ENCODE results near the gene NMT1. TPM values are rescaled to one million over a fixed set of nuclear protein-coding genes. Genes with fewer than 3 reads are reported as not detected.

NMT1 gene
- total and polyA plus RNA-seq, 2 of the 13 experiments (the other 11 are each of a cell fraction or from before 2014, with no cell fraction given) = 75.7 to 142 TPM

- TF ChIP-seq EZH2 (conservative IDR thresholded peaks at IDR 0.05; ENCODE audit: low read depth, low read length) (no peak), FOXA3 (CRISPR knock-in tag; IDR thresholded peaks at IDR 0.05) (no peak), MBNL3 (CRISPR knock-in tag; conservative IDR thresholded peaks at IDR 0.05) (no peak), SP4 (CRISPR knock-in tag; IDR thresholded peaks at IDR 0.05) (0 out of 2 replicates have a peak, but pooled peaks have one; percentile 41), ASH2L (IDR thresholded peaks at IDR 0.05; ENCODE audit: insufficient read length, low read depth, low read length) (no peak), GPN1 (CRISPR knock-in tag; IDR thresholded peaks at IDR 0.05; ENCODE audit: borderline replicate concordance) (no peak), AGO1 (IDR thresholded peaks at IDR 0.05; ENCODE audit: low read depth, low read length, poor library complexity, severe bottlenecking) (peak; percentile 62), ZNF12 (CRISPR knock-in tag; IDR thresholded peaks at IDR 0.05) (no peak), ZBTB40 (IDR thresholded peaks at IDR 0.05) (no peak), ZBTB40 (CRISPR knock-in tag; IDR thresholded peaks at IDR 0.05) (no peak)
- TF ChIP-seq, protein P1, sequence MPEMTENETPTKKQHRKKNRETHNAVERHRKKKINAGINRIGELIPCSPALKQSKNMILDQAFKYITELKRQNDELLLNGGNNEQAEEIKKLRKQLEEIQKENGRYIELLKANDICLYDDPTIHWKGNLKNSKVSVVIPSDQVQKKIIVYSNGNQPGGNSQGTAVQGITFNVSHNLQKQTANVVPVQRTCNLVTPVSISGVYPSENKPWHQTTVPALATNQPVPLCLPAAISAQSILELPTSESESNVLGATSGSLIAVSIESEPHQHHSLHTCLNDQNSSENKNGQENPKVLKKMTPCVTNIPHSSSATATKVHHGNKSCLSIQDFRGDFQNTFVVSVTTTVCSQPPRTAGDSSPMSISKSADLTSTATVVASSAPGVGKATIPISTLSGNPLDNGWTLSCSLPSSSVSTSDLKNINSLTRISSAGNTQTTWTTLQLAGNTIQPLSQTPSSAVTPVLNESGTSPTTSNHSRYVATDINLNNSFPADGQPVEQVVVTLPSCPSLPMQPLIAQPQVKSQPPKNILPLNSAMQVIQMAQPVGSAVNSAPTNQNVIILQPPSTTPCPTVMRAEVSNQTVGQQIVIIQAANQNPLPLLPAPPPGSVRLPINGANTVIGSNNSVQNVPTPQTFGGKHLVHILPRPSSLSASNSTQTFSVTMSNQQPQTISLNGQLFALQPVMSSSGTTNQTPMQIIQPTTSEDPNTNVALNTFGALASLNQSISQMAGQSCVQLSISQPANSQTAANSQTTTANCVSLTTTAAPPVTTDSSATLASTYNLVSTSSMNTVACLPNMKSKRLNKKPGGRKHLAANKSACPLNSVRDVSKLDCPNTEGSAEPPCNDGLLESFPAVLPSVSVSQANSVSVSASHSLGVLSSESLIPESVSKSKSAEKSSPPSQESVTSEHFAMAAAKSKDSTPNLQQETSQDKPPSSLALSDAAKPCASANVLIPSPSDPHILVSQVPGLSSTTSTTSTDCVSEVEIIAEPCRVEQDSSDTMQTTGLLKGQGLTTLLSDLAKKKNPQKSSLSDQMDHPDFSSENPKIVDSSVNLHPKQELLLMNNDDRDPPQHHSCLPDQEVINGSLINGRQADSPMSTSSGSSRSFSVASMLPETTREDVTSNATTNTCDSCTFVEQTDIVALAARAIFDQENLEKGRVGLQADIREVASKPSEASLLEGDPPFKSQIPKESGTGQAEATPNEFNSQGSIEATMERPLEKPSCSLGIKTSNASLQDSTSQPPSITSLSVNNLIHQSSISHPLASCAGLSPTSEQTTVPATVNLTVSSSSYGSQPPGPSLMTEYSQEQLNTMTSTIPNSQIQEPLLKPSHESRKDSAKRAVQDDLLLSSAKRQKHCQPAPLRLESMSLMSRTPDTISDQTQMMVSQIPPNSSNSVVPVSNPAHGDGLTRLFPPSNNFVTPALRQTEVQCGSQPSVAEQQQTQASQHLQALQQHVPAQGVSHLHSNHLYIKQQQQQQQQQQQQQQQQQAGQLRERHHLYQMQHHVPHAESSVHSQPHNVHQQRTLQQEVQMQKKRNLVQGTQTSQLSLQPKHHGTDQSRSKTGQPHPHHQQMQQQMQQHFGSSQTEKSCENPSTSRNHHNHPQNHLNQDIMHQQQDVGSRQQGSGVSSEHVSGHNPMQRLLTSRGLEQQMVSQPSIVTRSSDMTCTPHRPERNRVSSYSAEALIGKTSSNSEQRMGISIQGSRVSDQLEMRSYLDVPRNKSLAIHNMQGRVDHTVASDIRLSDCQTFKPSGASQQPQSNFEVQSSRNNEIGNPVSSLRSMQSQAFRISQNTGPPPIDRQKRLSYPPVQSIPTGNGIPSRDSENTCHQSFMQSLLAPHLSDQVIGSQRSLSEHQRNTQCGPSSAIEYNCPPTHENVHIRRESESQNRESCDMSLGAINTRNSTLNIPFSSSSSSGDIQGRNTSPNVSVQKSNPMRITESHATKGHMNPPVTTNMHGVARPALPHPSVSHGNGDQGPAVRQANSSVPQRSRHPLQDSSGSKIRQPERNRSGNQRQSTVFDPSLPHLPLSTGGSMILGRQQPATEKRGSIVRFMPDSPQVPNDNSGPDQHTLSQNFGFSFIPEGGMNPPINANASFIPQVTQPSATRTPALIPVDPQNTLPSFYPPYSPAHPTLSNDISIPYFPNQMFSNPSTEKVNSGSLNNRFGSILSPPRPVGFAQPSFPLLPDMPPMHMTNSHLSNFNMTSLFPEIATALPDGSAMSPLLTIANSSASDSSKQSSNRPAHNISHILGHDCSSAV (CRISPR knock-in tag; IDR thresholded peaks at IDR 0.05; ENCODE audit: borderline replicate concordance) = no peak
Observed at GRCh38 chr17:45112559-45113423, 51.7 kb downstream of the NMT1 start (continued).

All from HepG2 (cell line).